Parathyroid adenoma (tissue), 2 donors: ENCODE data around the gene KDM4B.

Experiments used
- H2AFZ ChIP-seq: fragments of 300-600 bp; sonication (generic); one replicate; pipeline ENCODE4 v1.7.0; 2017; ENCODE audit warnings: antibody characterized with exemption, mild to moderate bottlenecking
- H3K27ac ChIP-seq: fragments of 300-600 bp; sonication (generic); one replicate; pipeline ENCODE4 v1.7.0; 2017
- H3K27me3 ChIP-seq: fragments of 300-600 bp; sonication (generic); one replicate; pipeline ENCODE4 v1.7.0; 2017; ENCODE audit warnings: low read length; ENCODE audit not compliant: control insufficient read depth, insufficient read depth
- H3K36me3 ChIP-seq: fragments of 300-600 bp; sonication (generic); one replicate; pipeline ENCODE4 v1.7.0; 2017; ENCODE audit warnings: low read length; ENCODE audit not compliant: control insufficient read depth, insufficient read depth
- H3K4me1 ChIP-seq: fragments of 300-600 bp; sonication (generic); one replicate; pipeline ENCODE4 v1.7.0; 2017; ENCODE audit warnings: control low read depth
- H3K4me2 ChIP-seq: fragments of 300-600 bp; sonication (generic); one replicate; pipeline ENCODE4 v1.7.0; 2017; ENCODE audit warnings: low read length
- H3K4me3 ChIP-seq: fragments of 300-600 bp; sonication (generic); one replicate; pipeline ENCODE4 v1.7.0; 2017; ENCODE audit warnings: low read depth, low read length
- H3K79me2 ChIP-seq: fragments of 300-600 bp; sonication (generic); one replicate; pipeline ENCODE4 v1.7.0; 2017; ENCODE audit warnings: control low read depth
- H3K9ac ChIP-seq: fragments of 300-600 bp; sonication (generic); one replicate; pipeline ENCODE4 v1.7.0; 2017; ENCODE audit warnings: mild to moderate bottlenecking
- H3K9me3 ChIP-seq: fragments of 300-600 bp; sonication (generic); one replicate; pipeline ENCODE4 v1.7.0; 2017; ENCODE audit warnings: low read length; ENCODE audit not compliant: control insufficient read depth
- TF ChIP-seq, protein P1 (sequence below): fragments of 300-600 bp; sonication (generic); IDR thresholded peaks from one replicate; pipeline ENCODE4 v1.7.0; 2017; ENCODE audit warnings: antibody characterized with exemption, mild to moderate bottlenecking
- donor health status: primary hyperparathyroidism.

Gene KDM4B

GRCh38 chr19:5116292-5116691 is 147.4 kb downstream of the KDM4B start:
- H2AFZ ChIP-seq = no peak overlapping the region
- H3K79me2 ChIP-seq = peaks cover 3% of the 10 kb centered on the region
- no peaks in the 10 kb centered on the region for H3K4me1 ChIP-seq
- H3K9me3 ChIP-seq = no peaks in the 10 kb centered on the region
- H3K4me3 ChIP-seq = no peak overlapping the region
- no peak overlapping the region for H3K9ac ChIP-seq
- TF ChIP-seq, protein P1, sequence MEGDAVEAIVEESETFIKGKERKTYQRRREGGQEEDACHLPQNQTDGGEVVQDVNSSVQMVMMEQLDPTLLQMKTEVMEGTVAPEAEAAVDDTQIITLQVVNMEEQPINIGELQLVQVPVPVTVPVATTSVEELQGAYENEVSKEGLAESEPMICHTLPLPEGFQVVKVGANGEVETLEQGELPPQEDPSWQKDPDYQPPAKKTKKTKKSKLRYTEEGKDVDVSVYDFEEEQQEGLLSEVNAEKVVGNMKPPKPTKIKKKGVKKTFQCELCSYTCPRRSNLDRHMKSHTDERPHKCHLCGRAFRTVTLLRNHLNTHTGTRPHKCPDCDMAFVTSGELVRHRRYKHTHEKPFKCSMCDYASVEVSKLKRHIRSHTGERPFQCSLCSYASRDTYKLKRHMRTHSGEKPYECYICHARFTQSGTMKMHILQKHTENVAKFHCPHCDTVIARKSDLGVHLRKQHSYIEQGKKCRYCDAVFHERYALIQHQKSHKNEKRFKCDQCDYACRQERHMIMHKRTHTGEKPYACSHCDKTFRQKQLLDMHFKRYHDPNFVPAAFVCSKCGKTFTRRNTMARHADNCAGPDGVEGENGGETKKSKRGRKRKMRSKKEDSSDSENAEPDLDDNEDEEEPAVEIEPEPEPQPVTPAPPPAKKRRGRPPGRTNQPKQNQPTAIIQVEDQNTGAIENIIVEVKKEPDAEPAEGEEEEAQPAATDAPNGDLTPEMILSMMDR = no peak
- no peak overlapping the region for H3K27ac ChIP-seq
- no peak overlapping the region for H3K4me2 ChIP-seq
- H3K36me3 ChIP-seq = no peaks in the 10 kb centered on the region
- H3K27me3 ChIP-seq = no peaks in the 10 kb centered on the region

GRCh38 chr19:5117421-5117820 is 148.5 kb downstream of the KDM4B start:
- Histone ChIP-seq H3K9me3 (no peaks in the 10 kb centered on the region), H2AFZ (no peak overlapping the region), H3K4me2 (no peak overlapping the region), H3K4me3 (no peak overlapping the region), H3K27me3 (no peaks in the 10 kb centered on the region), H3K27ac (no peak overlapping the region), H3K79me2 (peaks cover 3% of the 10 kb centered on the region), H3K4me1 (no peaks in the 10 kb centered on the region), H3K9ac (no peak overlapping the region), H3K36me3 (no peaks in the 10 kb centered on the region)
- TF ChIP-seq, protein P1 = no peak

- H3K36me3 ChIP-seq = no peaks in the 10 kb centered on the region
Measured at GRCh38 chr19:5118026-5118425, 149.1 kb downstream of the KDM4B start.

DNA sequence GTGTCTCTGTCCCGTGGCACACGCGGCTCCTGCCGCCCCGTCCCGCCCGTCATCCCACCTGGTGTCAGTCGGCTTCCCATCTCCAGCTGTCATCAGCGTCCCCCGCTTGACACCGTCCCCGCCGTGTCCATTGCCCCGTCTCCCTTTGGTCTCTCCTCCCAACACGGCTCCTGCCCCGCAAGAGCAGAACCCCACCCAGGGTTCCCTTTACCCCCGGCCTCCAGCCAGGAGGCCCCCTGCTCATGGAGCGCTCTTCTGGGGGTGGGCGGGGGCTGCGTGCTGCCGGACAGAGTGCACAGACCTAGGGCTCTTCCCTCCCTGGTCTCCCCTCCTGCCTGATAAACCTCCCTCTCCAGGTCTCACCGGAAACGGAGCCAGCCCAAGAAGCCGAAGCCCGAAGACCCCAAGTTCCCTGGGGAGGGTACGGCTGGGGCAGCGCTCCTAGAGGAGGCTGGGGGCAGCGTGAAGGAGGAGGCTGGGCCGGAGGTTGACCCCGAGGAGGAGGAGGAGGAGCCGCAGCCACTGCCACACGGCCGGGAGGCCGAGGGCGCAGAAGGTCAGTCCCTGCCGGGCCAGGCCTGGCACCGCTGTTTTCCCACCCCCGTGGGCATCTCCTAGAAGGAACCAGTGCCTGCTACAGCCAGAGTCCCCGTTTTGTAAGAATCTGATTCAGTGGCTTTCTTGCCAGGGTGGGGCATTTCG is 150.5 kb downstream of the KDM4B start:
- no peak overlapping the region for H2AFZ ChIP-seq
- no peaks in the 10 kb centered on the region for H3K4me1 ChIP-seq
- no peak overlapping the region for H3K27ac ChIP-seq
- H3K4me3 ChIP-seq = no peak overlapping the region
- no peak overlapping the region for H3K9ac ChIP-seq
- TF ChIP-seq, protein P1 = no peak
- H3K4me2 ChIP-seq = no peak overlapping the region
- no peaks in the 10 kb centered on the region for H3K36me3 ChIP-seq
- peaks cover 3% of the 10 kb centered on the region for H3K79me2 ChIP-seq
- H3K27me3 ChIP-seq = no peaks in the 10 kb centered on the region
- no peaks in the 10 kb centered on the region for H3K9me3 ChIP-seq

More at GRCh38 chr19:5118026-5118425, 149.1 kb downstream of the KDM4B start:
- no peaks in the 10 kb centered on the region for H3K9me3 ChIP-seq
- H3K4me1 ChIP-seq = no peaks in the 10 kb centered on the region
- no peak overlapping the region for H3K27ac ChIP-seq
- H3K79me2 ChIP-seq = peaks cover 3% of the 10 kb centered on the region
- H3K27me3 ChIP-seq = no peaks in the 10 kb centered on the region
- TF ChIP-seq, protein P1 = no peak
- no peak overlapping the region for H3K4me3 ChIP-seq
- no peak overlapping the region for H2AFZ ChIP-seq
- no peak overlapping the region for H3K9ac ChIP-seq
- H3K4me2 ChIP-seq = no peak overlapping the region

DNA sequence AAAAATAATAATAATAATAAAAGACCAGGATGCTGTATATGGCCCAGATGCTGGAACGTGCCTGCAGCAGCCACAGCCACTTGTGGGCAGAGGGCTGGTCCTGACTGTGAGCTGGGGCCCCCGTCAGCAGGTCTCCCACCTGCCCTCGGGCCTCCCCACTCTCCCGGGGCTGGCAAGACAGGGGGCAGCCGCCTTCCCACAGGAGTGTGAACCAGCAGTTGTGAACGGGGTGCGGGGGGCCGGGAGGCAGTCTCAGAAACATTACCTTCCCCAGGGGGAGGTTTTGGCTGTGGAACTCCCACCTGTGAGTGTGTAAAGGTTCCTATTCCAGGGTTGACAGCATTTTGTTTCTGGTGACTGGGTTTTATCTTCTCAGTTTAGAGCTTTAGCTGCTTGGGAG is 151.4 kb downstream of the KDM4B start:
- Histone ChIP-seq H3K4me2 (no peak overlapping the region), H2AFZ (no peak overlapping the region), H3K27ac (no peak overlapping the region), H3K4me3 (no peak overlapping the region), H3K9ac (no peak overlapping the region), H3K9me3 (no peaks in the 10 kb centered on the region), H3K4me1 (no peaks in the 10 kb centered on the region), H3K36me3 (no peaks in the 10 kb centered on the region), H3K79me2 (peaks cover 5% of the 10 kb centered on the region), H3K27me3 (no peaks in the 10 kb centered on the region)
- TF ChIP-seq, protein P1 = no peak
